ENCODE data around the gene AMER3.

GRCh38 chr2:130813722-130814121 lies 58.4 kb downstream of the AMER3 start:
- TF ChIP-seq TOX (CRISPR knock-in tag; IDR thresholded peaks at IDR 0.05; ENCODE audit: borderline replicate concordance): no peak
- TF ChIP-seq ZNF70 (CRISPR knock-in tag; IDR thresholded peaks at IDR 0.05): no peak
- no peak for TF ChIP-seq CSDC2 (CRISPR knock-in tag; IDR thresholded peaks at IDR 0.05)
- TF ChIP-seq PPARA (CRISPR knock-in tag; IDR thresholded peaks at IDR 0.05; ENCODE audit: borderline replicate concordance): no peak
- no peak for TF ChIP-seq CREB5 (CRISPR knock-in tag; IDR thresholded peaks at IDR 0.05; ENCODE audit: low read depth)
- TF ChIP-seq ZFP3 (CRISPR knock-in tag; IDR thresholded peaks at IDR 0.05): no peak
- TF ChIP-seq POU6F1 (CRISPR knock-in tag; IDR thresholded peaks at IDR 0.05; ENCODE audit: borderline replicate concordance, low read depth): no peak
- TF ChIP-seq TCF4 (CRISPR knock-in tag; IDR thresholded peaks at IDR 0.05; ENCODE audit: borderline replicate concordance): no peak
- no peak for TF ChIP-seq PATZ1 (CRISPR knock-in tag; IDR thresholded peaks at IDR 0.05; ENCODE audit: borderline replicate concordance)
- TF ChIP-seq RARB (CRISPR knock-in tag; IDR thresholded peaks at IDR 0.05): no peak
- no peak for TF ChIP-seq ISL1 (CRISPR knock-in tag; IDR thresholded peaks at IDR 0.05)
